ENCODE results near the gene PSMD9. TPM values are rescaled to one million over a fixed set of nuclear protein-coding genes. Genes with fewer than 3 reads are reported as not detected.

The PSMD9 gene
- total and polyA plus RNA-seq, 2 experiments from 2014 or later: 93.7 to 129 TPM

- in situ Hi-C loops (cut with MboI): no loop called here
- H3K27me3 ChIP-seq (replicated peaks; ENCODE audit: insufficient read depth): no peaks in the 10 kb centered on the region
- TF ChIP-seq EZH2phosphoT487 (IDR thresholded peaks at IDR 0.05; ENCODE audit: insufficient read depth, low read depth) (no peak), EZH2 (IDR thresholded peaks at IDR 0.05; ENCODE audit: insufficient read depth, poor library complexity, severe bottlenecking) (no peak)
- no peaks in the 10 kb centered on the region for H3K36me3 ChIP-seq (ENCODE audit: low read depth)
- H3F3A ChIP-seq (ENCODE audit: insufficient read depth): no peaks in the 10 kb centered on the region
- no peak overlapping the region for H3K4me2 ChIP-seq (ENCODE audit: unreplicated experiment)
- no peak overlapping the region for H3K27ac ChIP-seq
- no peak overlapping the region for H3K9ac ChIP-seq
- no peaks in the 10 kb centered on the region for H3K79me2 ChIP-seq (ENCODE audit: insufficient read depth)
- H3K4me3 ChIP-seq: no peak overlapping the region
- DNase-seq: no peak
- no peaks in the 10 kb centered on the region; the same call in 1 of the 2 replicates for H3K4me1 ChIP-seq (ENCODE audit: insufficient read depth)
- H3K9me3 ChIP-seq (ENCODE audit: low read depth): no peaks in the 10 kb centered on the region
- H3K9me2 ChIP-seq (ENCODE audit: insufficient read depth): no peaks in the 10 kb centered on the region
- 95 to 97% methylated on average over 4 of the region's 4 CpGs for WGBS, 2 experiments (ENCODE audit: low coverage in 1 of 2, low lambda C conversion rate in 2 of 2, missing lambda C conversion rate in 2 of 2)
- no peaks in the 10 kb centered on the region for H4K20me1 ChIP-seq (ENCODE audit: insufficient read depth)
- H2AFZ ChIP-seq: no peak overlapping the region
Observed at GRCh38 chr12:121939992-121940766, 51.6 kb downstream of the PSMD9 start.

GRCh38 chr12:121942145-121942718, 53.6 kb downstream of the PSMD9 start:
- no peaks in the 10 kb centered on the region for H3K79me2 ChIP-seq (ENCODE audit: insufficient read depth)
- no peak overlapping the region for H3K4me2 ChIP-seq (ENCODE audit: unreplicated experiment)
- H3K27ac ChIP-seq: no peak overlapping the region
- H3K27me3 ChIP-seq (replicated peaks; ENCODE audit: insufficient read depth): no peaks in the 10 kb centered on the region
- no peak overlapping the region for H3K9ac ChIP-seq
- H3K4me1 ChIP-seq (ENCODE audit: insufficient read depth): no peaks in the 10 kb centered on the region; the same call in 1 of the 2 replicates
- no peaks in the 10 kb centered on the region for H3F3A ChIP-seq (ENCODE audit: insufficient read depth)
- no peaks in the 10 kb centered on the region for H3K9me2 ChIP-seq (ENCODE audit: insufficient read depth)
- DNase-seq: no peak
- no peak overlapping the region for H2AFZ ChIP-seq
- H3K36me3 ChIP-seq (ENCODE audit: low read depth): no peaks in the 10 kb centered on the region
- H3K9me3 ChIP-seq (ENCODE audit: low read depth): no peaks in the 10 kb centered on the region
- H4K20me1 ChIP-seq (ENCODE audit: insufficient read depth): no peaks in the 10 kb centered on the region
- H3K4me3 ChIP-seq: no peak overlapping the region
- TF ChIP-seq EZH2 (IDR thresholded peaks at IDR 0.05; ENCODE audit: insufficient read depth, poor library complexity, severe bottlenecking): no peak
- in situ Hi-C loops (cut with MboI): no loop called here
- WGBS, 2 experiments (ENCODE audit: low coverage in 1 of 2, low lambda C conversion rate in 2 of 2, missing lambda C conversion rate in 2 of 2): 97% methylated on average over 15 of the region's 15 CpGs

- in situ Hi-C loops (cut with MboI): no loop called here
- no peak overlapping the region for H3K4me2 ChIP-seq (ENCODE audit: unreplicated experiment)
- DNase-seq: no peak
- no peak overlapping the region for H2AFZ ChIP-seq
- no peaks in the 10 kb centered on the region; the same call in 1 of the 2 replicates for H3K4me1 ChIP-seq (ENCODE audit: insufficient read depth)
- H4K20me1 ChIP-seq (ENCODE audit: insufficient read depth): no peaks in the 10 kb centered on the region
- no peaks in the 10 kb centered on the region for H3F3A ChIP-seq (ENCODE audit: insufficient read depth)
- H3K36me3 ChIP-seq (ENCODE audit: low read depth): no peaks in the 10 kb centered on the region
- H3K9me3 ChIP-seq (ENCODE audit: low read depth): no peaks in the 10 kb centered on the region
- H3K4me3 ChIP-seq: no peak overlapping the region
- no peak for TF ChIP-seq EZH2phosphoT487 (IDR thresholded peaks at IDR 0.05; ENCODE audit: insufficient read depth, low read depth)
- no peaks in the 10 kb centered on the region for H3K27me3 ChIP-seq (replicated peaks; ENCODE audit: insufficient read depth)
- H3K79me2 ChIP-seq (ENCODE audit: insufficient read depth): no peaks in the 10 kb centered on the region
- no peak overlapping the region for H3K27ac ChIP-seq
- no peak overlapping the region for H3K9ac ChIP-seq
- H3K9me2 ChIP-seq (ENCODE audit: insufficient read depth): no peaks in the 10 kb centered on the region
Observed at GRCh38 chr12:121943926-121944325, 55.3 kb downstream of the PSMD9 start.

GRCh38 chr12:121946313-121947025, 57.9 kb downstream of the PSMD9 start:
- H3F3A ChIP-seq (ENCODE audit: insufficient read depth): no peaks in the 10 kb centered on the region
- DNase-seq: no peak
- no peaks in the 10 kb centered on the region for H3K79me2 ChIP-seq (ENCODE audit: insufficient read depth)
- H3K4me2 ChIP-seq (ENCODE audit: unreplicated experiment): no peak overlapping the region
- H3K36me3 ChIP-seq (ENCODE audit: low read depth): no peaks in the 10 kb centered on the region
- H3K27ac ChIP-seq: no peak overlapping the region
- H3K9me3 ChIP-seq (ENCODE audit: low read depth): no peaks in the 10 kb centered on the region
- in situ Hi-C loops (cut with MboI): no loop called here
- H3K4me1 ChIP-seq (ENCODE audit: insufficient read depth): no peaks in the 10 kb centered on the region
- H2AFZ ChIP-seq: no peak overlapping the region
- 93 to 95% methylated on average over 2 of the region's 2 CpGs for WGBS, 2 experiments (ENCODE audit: low coverage in 1 of 2, low lambda C conversion rate in 2 of 2, missing lambda C conversion rate in 2 of 2)
- H3K9ac ChIP-seq: no peak overlapping the region
- TF ChIP-seq EZH2phosphoT487 (IDR thresholded peaks at IDR 0.05; ENCODE audit: insufficient read depth, low read depth): no peak
- no peak for TF ChIP-seq EZH2 (IDR thresholded peaks at IDR 0.05; ENCODE audit: insufficient read depth, poor library complexity, severe bottlenecking)
- H3K4me3 ChIP-seq: no peak overlapping the region
- no peaks in the 10 kb centered on the region for H4K20me1 ChIP-seq (ENCODE audit: insufficient read depth)
- no peaks in the 10 kb centered on the region for H3K9me2 ChIP-seq (ENCODE audit: insufficient read depth)
- H3K27me3 ChIP-seq (replicated peaks; ENCODE audit: insufficient read depth): no peaks in the 10 kb centered on the region

Data from GM23248 (cell line).